D341Med (cell line): ENCODE data around the gene IRAK3.
"Not testable (repeated sequence)": the region's sequence is repeated elsewhere in the genome, so short reads cannot be mapped to it uniquely, and the experiment has no call there.

Experiments
- DNase-seq: peaks from one replicate; pipeline ENCODE4 v3.0.0; 2012; ENCODE audit warnings: low spot score

IRAK3 gene

DNA sequence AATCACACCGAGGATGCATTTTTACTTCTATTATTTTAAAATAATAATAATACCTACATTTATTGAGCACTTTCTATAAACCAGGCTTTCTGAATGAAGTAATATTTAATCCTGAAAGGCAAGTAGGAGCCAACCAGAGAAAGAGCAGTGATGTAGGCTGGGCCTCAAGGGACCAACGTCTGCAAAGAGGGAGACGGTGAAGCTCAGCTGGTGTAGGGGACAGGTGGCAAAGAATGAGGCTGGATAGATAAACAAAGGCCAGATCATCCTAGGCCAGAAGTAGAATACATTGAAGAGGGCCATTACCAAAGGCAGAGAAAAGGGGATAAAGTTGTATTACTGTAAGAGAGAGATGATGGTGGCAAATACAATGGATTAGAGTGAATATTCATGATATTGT lies 18.4 kb upstream of the IRAK3 start:
- DNase-seq = no peak

DNA sequence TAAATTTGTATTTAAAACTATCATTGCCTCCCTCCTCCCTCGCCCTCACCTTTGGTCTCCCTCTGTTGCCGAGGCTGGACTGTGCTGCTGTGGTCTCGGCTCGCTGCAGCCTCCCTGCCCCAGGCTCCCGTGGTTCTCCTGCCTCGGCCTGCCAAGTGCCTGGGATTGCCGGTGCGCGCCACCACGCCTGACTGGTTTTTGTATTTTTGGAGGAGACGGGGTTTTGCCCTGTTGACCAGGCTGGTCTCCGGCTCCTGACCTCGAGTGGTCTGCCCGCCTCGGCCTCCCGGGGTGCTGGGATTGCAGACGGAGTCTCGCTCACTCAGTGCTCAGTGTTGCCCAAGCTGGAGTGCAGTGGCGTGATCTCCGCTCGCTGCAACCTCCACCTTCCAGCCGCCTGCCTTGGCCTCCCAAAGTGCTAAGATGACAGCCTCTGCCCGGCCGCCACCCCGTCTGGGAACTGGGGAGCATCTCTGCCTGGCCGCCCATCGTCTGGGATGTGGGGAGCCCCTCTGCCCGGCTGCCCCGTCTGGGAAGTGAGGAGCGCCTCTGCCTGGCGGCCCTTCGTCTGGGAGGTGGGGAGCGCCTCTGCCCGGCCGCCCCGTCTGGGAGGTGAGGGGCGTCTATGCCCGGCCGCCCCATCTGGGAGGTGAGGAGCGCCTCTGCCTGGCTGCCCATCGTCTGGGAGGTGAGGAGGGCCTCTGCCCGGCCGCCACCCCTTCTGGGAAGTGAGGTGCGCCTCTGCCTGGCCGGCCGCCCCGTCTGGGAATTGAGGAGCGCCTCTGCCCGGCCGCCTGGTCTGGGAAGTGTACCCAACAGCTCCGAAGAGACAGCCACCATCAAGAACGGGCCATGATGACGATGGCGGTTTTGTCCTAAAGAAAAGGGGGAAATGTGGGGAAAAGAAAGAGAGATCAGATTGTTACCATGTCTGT lies 14.4 kb upstream of the IRAK3 start:
- not testable (repeated sequence) for DNase-seq

DNA sequence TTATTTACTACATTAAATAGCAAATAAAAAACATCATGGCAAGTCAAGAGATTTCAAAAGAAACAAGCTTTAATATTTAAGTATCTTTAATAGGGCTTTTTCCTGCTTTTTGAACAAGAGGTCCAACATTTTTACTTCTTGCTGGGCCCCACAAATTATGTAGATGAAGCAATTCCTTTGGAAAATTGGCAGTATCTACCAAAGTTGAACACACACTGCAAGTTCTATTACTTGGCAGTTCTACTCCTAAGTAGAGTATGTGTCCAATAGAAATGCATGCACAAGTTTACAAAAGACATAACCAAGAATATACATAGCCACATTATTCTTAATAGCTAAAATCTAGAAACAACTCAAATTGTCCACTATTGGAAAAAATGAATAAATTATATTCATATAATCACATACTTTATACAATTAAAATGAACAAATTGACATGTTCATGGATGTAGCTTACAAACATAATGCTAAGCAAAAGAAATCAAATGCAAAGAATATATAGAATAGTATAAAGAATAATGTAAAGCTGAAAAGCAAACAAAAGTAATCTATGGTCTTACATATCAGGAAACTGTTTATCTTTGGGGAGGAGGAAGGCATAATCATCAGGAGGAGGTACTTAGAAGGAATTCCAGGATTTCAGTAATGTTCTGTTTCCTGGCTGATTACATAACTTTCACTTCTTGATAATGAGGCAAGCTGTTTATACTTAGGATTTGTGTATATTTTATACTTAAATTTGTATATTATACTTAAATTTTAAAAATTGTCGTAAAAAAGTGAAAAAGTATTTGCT lies 12.7 kb upstream of the IRAK3 start:
- no peak for DNase-seq

DNA sequence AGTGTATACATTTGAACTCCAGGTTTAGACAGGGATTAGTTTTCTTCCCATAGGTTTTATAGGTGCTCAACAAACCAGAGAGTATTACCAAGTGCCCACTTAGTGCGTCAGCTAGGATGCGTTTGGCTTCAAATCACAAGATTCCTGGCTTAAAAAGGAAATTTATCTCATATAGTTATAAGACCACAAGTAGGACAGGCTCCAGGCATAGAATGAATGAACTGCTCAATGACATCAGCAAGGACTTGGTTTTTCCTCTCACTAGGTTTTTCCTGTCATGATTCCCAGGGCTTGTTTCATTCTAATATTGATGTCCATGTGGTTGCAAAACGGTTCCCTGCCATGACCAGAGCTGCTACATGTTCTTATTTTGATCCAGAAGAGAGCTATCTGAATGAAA lies 6.1 kb upstream of the IRAK3 start:
- no peak for DNase-seq

DNA sequence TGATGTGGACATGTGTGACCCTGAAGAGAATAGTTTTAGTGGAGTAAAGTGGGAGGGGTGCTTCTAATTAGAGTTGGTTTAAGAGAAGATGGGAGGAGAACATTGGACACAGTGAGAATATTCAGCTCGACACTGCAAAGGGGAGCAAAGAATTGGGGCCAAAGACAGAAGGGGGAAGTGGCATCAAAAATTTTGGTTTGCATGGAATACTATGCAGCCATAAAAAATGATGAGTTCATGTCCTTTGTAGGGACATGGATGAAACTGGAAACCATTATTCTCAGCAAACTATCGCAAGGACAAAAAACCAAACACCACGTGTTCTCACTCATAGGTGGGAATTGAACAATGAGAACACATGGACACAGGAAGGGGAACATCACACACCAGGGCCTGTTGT lies 4.2 kb upstream of the IRAK3 start:
- DNase-seq = not testable (repeated sequence)

DNA sequence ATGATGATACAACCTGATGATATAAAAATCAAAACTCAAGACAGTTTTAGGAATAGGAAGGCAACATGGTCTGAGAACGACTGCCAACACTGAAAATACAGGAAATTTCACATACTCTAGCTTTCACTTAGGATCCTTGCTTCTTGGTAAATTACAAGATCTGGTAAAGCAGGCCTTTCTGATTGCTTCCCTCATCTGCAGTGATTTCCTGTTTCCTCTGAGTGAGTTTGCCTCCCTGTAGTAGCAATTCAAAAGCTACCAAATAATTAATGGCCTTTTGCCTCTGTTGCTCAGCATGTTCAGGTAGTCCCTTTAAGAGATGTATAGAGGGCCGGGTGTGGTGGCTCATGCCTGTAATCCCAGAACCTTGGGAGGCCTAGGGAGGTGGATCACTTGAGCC lies 2.0 kb upstream of the IRAK3 start:
- DNase-seq = no peak

DNA sequence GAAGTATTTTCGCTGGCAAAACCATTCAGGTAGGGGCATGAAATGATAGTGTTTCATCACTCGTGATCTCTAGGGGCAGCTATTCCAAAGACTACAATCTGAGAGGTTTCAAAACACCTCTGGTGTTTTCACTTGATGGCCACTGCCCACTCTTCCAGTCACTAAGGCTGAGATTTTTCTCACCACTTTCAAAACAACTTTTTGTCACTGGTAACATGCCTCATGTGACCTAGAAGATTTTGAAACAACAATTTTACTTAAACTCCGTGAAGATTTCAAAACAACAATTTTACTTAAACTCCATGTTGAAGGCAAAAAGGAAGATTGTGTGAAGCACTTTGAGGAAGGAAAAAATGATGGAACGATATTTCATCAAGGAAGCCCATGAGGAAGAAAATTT lies 1.2 kb upstream of the IRAK3 start:
- no peak for DNase-seq

DNA sequence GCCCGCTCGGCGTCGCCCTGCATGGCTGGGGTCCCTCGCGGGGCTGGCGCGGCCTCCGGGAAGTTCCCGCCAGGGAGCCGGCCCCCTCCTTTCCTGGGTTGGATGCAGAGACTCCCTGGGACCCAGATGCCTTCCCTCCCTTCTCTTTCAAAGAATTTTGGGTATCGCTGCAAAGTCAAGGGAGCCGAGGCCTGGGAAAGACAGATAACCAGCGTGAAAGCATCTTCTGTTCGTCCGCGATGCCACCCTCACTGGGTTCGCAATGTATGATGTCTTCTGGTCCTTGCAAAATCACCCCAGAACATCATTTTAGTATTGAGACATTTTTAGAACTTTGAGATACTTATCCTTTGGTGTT lies 451 bp downstream of the IRAK3 start:
- no peak for DNase-seq

DNA sequence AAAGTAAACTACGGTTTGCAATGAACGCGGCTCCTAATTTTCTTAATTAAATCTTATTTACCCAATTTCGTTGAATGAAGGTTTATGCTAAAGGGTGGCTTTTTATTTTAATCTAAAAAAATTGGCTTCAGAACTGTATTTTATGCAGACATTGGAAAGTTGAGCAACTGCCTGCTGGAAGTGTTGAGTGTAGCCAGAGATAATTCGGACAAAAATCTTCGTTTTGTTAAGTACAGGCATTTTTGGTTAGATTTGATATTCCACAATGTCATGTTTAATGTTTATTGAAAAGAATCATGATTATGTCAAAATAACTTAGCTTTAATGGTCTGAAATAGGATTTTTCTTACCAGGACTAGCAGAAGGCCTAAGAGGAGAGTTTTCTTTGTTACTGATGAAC lies 875 bp downstream of the IRAK3 start:
- no peak for DNase-seq

DNA sequence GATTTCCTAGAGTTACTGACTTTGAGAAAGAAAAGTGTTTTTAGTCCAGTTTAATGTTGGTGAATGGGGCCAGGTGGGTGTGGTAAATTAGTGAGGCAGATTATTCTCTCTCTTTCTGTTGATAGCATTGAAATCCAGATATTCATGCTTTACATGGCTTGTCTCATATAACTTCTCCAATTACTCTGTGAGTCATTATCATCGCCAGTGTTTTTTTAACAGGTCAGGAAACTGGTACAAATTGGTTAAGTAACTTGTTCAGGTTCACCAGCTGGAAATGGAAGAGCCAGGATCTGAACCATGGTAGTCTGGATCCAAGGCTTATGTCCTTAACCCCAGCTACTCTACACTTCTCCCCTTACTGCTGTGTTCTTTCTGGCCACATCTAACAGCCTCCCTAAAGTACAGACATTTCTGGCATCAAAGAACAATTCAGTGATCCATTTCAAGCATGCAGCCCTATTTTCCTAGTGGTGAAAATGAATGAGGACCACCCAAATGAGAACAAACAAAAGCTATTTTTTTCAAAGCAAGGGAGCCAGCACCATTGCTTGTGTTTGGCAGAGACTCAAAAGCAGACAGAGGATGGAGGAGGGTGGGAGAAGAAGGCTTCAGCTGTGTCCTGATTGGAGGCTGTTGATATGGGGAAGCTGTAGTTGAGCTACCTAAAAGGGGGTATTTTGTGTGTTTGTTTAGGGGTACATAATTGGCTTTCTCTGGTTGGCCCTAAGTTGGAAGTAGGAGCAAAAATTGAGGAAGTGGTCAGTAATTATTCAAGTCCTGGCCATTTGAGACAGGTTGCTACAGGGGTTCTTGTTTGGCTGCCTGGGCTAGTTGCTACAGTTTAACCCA lies 1.7 kb downstream of the IRAK3 start:
- no peak for DNase-seq

DNA sequence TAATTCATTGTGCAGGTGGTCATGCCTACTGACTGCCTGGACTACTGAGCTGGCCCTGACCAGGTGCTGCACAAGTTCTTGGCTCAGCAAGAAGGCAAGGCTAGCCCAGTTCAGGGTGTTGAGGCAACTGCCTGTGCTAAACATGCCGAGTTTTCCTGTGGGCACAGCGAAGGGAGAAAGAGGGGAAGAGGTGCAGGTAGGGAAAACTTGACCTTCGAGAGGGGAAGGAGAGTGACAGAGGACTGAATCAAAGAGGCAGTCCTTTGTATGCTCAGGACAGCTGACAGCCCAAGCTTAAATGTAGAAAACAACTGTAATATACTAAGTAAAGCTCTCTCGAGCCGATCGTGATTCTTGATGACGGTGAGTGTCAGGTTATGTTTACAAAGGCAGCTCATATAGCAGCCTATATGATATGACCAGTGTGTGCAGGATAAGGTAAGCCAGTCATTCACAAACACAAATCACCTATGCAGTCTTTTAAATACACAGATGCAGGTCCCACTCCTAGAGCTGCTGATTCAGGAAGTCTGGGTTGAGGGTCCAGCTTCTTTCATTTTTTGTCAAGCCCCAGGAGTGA lies 2.6 kb downstream of the IRAK3 start:
- DNase-seq = no peak

DNA sequence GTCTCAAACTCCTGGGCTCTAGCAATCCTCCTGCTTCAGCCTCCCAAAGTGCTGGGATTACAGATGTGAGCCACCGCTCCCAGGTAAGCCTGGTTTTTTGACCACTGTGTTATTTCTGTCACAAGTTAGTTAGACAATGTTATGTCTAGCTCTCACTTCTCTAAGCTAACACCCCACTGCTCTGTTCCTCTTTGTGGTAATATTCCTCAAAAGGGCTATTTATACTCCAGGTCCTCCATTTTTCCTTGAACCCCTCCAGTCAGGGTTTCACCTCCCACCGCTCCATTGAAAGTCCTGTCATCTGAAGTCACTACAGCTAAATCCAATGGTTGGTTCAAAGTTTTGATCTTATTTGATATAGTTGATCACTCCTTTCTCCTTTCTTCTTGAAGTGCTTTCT lies 5.1 kb downstream of the IRAK3 start:
- DNase-seq = no peak

DNA sequence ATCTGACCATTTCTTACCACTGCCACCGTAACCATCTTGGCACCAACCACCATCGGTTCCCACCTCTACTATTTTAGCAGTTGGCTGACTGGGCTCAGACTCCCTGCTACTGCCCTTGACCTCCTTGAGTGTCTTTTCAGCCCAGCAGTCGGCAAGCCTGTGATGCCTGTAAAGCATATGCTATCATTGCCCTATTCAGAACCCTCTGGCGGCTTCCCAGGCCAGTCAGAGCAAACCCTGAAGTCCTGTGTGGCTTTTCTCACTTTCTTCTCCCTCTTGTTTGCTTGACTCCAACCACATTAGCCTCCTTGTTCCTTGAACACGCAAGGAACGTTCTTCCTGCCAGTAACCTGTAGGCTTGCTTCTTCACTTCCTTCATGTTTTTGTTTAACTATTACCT lies 6.2 kb downstream of the IRAK3 start:
- no peak for DNase-seq

DNA sequence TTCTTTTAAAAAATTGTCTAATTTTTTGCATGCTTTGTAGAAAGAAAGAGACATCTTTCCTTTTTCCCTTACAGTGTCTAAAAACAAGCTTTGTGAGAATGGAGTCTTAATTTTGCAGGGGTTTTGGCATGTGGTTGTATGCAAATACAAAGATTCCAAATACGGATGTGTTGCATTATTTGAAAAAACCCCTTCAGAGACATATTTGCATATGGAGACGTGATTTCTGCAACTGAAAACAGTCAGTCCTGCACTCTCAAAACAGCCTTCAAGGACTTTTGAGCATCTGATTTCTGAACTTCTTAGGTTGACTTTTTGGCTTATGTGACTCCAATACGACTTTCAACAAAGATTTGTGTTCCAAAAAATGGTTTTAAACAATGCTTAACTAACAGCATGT lies 7.8 kb downstream of the IRAK3 start:
- DNase-seq = no peak

DNA sequence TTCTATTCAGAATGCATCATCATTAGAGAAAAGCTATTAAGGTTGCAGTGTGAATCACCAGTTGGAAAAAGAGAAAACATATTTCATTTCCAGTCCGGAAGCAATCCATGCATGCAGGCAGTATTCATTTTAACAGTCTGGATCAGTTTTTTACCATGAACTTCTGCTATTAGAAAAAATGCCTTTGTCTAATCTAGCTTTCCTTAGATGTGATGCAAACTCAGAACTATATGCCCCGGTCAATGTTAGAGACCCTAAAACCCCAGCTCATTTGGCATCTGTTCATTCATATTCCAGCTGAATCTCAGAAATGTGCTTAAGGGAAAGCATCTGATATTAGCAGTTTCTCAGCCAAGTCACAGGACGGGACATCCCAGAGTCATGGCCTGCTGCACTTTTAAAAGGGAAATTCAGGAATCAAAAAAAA lies 8.5 kb downstream of the IRAK3 start:
- no peak for DNase-seq

DNA sequence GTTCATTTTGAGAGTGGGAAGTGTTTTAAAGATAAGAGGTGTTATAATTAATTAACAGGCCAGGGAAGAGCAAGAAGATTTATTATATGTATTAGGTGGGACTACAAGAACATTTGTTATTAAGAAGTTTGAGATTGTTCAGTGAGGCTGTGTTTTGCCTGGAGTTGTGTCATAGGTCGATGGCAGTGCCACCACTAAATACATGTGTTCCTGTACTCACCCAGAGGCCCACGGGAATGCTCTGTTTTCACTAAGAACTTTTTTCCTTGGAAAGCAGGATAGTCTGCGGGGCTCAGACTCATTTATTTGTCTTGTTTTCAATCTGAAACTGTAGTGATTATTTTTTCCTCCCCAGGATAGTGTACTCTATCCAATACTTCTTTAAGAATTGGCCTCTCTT lies 10.1 kb downstream of the IRAK3 start:
- DNase-seq = no peak

DNA sequence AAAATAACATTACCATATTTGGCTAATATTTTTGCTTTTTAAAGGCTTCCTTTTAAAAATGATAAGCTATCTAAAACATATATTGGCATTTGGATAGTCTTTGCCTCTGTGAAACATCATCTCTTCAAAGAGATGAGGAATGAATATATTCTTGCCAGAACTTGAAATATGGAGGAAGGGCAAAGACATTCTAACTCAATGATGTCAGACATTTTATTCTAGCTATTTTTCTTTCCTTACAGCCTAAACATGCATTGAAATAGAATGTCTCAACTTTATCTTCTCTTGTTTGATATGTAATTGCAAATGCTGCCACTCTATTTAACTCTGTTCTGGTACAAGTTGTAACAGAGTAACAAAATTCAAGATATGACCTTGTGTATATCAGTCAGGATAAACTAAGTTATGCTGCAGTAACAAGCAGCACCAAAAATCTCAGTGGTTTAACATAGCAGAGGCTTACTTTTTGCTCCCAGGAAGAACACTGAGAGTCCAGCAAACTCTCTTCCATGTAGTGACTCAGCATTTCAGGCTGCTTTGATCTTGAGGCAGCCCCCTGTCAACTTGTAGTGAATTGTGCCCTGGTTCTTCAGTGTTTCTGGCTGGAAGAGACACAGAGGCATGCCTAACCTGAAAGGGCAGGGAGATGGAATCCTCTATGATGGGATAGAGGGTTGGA lies 11.0 kb downstream of the IRAK3 start:
- DNase-seq = no peak

DNA sequence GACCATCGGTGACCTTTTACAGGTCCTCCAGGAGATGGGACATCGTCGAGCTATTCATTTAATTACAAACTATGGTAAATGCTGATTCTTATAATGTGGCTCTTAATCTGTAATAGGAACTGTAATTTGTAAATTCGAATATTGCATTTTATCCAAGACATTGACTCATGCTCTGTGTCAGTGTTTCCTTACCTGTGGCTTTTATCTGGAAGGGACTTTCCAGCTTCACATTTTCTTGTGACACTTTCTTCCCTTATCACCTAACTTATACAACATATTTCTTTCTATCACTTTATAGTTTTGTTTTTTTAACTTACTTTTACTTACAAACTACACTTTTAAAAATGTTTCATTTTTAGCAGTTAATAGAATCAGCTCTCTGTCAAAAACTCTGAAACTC lies 14.8 kb downstream of the IRAK3 start:
- no peak for DNase-seq

DNA sequence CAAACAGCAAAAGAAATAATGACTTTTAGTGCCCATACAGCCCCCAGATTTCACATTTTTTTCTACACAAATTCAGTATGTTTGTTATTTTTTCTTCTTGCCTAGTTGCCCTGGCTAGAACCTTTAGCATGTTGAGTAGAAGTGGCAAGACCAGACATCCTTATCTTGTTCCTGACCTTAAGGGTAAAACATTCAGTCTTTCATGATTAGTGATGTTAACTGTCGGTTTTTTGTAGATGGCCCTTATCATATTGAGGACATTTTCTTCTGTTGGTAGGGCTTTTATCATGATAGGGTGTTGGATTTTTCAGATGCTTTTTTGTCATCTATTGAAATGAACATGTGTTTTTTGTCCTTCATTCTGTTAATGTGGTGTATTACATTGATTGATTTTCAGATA lies 17.1 kb downstream of the IRAK3 start:
- no peak for DNase-seq

DNA sequence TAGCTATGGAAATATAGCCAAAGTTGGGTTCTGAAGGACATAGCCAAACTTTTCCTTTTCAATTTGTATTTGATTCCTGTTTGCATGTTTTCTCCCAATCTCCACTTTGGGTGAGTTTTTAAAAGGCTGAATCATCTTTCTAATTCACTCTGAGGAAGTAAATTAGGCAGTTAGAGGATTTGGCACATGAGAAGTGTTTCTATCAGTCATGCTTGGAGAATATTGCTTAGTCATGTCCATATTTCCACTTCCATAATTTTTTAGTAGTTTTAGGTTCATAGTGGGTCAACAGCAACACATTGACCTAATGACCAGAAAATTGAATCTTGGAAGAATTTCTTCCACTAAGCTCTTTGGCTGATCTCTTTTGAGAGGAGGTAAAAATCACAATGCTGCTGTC lies 21.8 kb downstream of the IRAK3 start:
- DNase-seq = no peak

DNA sequence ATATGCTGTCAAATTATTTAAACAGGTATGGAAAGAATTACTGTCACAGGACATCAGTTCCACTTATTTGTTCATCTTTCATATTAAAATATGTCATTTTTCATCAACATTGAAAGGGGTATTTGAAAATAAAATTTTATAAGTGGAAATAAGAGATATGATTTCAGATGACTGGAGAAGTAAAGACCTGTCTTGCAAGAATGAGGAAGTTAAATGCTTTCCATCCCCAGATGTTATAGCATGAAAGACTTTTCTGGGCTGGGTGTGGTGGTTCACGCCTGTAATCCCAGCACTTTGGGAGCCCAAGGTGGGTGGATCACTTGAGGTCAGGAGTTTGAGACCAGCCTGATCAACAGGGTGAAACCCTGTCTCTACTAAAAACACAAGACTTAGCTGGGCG lies 22.6 kb downstream of the IRAK3 start:
- DNase-seq = not testable (repeated sequence)

DNA sequence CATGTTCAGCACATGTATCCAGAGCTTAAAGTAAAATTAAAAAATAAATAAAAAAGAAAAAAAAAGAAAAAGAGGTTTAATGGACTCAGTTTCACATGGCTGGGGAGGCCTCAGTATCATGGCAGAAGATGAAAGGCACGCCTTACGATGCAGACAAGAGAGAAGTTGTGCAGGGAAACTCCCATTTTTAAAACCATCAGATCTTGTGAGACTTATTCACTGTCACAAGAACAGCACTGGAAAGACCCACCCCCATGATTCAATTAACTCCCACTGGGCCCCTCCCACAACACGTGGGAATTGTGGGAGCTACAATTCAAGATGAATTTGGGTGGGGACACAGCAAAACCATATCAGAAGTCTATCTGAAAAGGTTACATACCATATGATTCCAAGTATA lies 24.0 kb downstream of the IRAK3 start:
- DNase-seq = not testable (repeated sequence)
